Keratinocyte (primary cell): ENCODE results near the gene ASIC1. TPM values are rescaled to one million over a fixed set of nuclear protein-coding genes. Genes with fewer than 3 reads are reported as not detected.

Experiments
- DNase-seq: peaks from one replicate; pipeline ENCODE4 v3.0.0-alpha.2; 2011; ENCODE audit warnings: low read depth, missing footprints, low spot score
- FAIRE-seq: peaks from 2 replicates; lab custom pipeline; 2011; peaks lifted over from hg19 to GRCh38; lab: Jason Lieb, UNC
- H2AFZ ChIP-seq: 2 replicates; pipeline ENCODE4 v1.6.0; 2012; ENCODE audit warnings: low read length, control low read depth, inconsistent platforms; ENCODE audit not compliant: control insufficient read depth
- H3K27ac ChIP-seq: 2 replicates; pipeline ENCODE4 v1.5.1; 2011; ENCODE audit warnings: low read length; ENCODE audit not compliant: control insufficient read depth, insufficient read depth
- H3K27me3 ChIP-seq: 3 replicates; pipeline ENCODE4 v1.6.0; 2011; ENCODE audit warnings: low read length; ENCODE audit not compliant: control insufficient read depth, insufficient read depth; ENCODE audit errors: extremely low read depth
- H3K36me3 ChIP-seq, 2 experiments: 2 replicates in 1 of 2; 3 replicates in 1 of 2; pipeline ENCODE4 v1.5.1; 2011; ENCODE audit warnings: low read length in 2 of 2, mild to moderate bottlenecking in 1 of 2; ENCODE audit not compliant: control insufficient read depth in 2 of 2, insufficient read depth in 2 of 2; ENCODE audit errors: extremely low read depth in 1 of 2
- H3K4me1 ChIP-seq: 3 replicates; pipeline ENCODE4 v1.5.1; 2011; ENCODE audit warnings: low read length; ENCODE audit not compliant: control insufficient read depth, insufficient read depth; ENCODE audit errors: extremely low read depth
- H3K4me2 ChIP-seq: 3 replicates; pipeline ENCODE4 v1.6.0; 2011; ENCODE audit warnings: low read depth, low read length; ENCODE audit not compliant: control insufficient read depth, insufficient read depth; ENCODE audit errors: extremely low read depth
- H3K4me3 ChIP-seq, 3 experiments: fragments of 200-600 bp in 1 of 3; sonication (generic) in 1 of 3; 2 replicates in 2 of 3; 3 replicates in 1 of 3; pipeline ENCODE4 v1.5.1; 2011 to 2016; ENCODE audit warnings: low read length in 3 of 3, mild to moderate bottlenecking in 3 of 3, control low read depth in 2 of 3, inconsistent platforms in 1 of 3, low read depth in 1 of 3, mixed read lengths in 1 of 3, mixed run types in 1 of 3, moderate library complexity in 1 of 3; ENCODE audit not compliant: control insufficient read depth in 2 of 3, insufficient read depth in 2 of 3; ENCODE audit errors: extremely low read depth in 1 of 3
- H3K79me2 ChIP-seq: 2 replicates; pipeline ENCODE4 v1.6.0; 2012; ENCODE audit warnings: low read length; ENCODE audit not compliant: control insufficient read depth, insufficient read depth
- H3K9ac ChIP-seq: 3 replicates; pipeline ENCODE4 v1.6.0; 2011; ENCODE audit warnings: low read length; ENCODE audit not compliant: control insufficient read depth, insufficient read depth; ENCODE audit errors: extremely low read depth
- H3K9me1 ChIP-seq: 3 replicates; pipeline ENCODE4 v1.6.0; 2011; ENCODE audit warnings: low read length; ENCODE audit not compliant: control insufficient read depth, insufficient read depth; ENCODE audit errors: extremely low read depth
- H3K9me3 ChIP-seq: 2 replicates; pipeline ENCODE4 v1.5.1; 2012; ENCODE audit warnings: low read depth, low read length; ENCODE audit not compliant: control insufficient read depth
- H4K20me1 ChIP-seq: 3 replicates; pipeline ENCODE4 v1.6.0; 2011; ENCODE audit warnings: low read length; ENCODE audit not compliant: control insufficient read depth, insufficient read depth; ENCODE audit errors: extremely low read depth
- EZH2 ChIP-seq: IDR thresholded peaks from one replicate; pipeline ENCODE4 v1.6.1; 2012; ENCODE audit warnings: inconsistent platforms, mild to moderate bottlenecking, low read length, moderate library complexity
- dilution Hi-C: fragments of 300-500 bp; cut with MboI; formaldehyde crosslinking; loops from one replicate; pipeline ENCODE4 v1.7.0; 2020; ENCODE audit warnings: low sequenced_read_pairs; ENCODE audit not compliant: extremely low pct_ligation_motif_present
- polyA plus RNA-seq, 5 experiments: library from polyadenylated mRNA; depleted of rRNA in 3 of 5; stranded (reverse) in 3 of 5; stranded (forward) in 1 of 5; unstranded in 1 of 5; fragments of >200 nt; gene quantifications; 1 replicate in 1 of 5; 2 replicates in 3 of 5; 3 replicates in 1 of 5; pipeline versions ENCODE4 v1.2.1 to v1.2.3, GENCODE V29; 2011 to 2012; ENCODE audit warnings: missing spikeins in 2 of 5, low read depth in 1 of 5, low replicate concordance in 1 of 5
- TF ChIP-seq, protein P1 (sequence below), 3 experiments: IDR thresholded peaks in 1 of 3; conservative IDR thresholded peaks in 1 of 3; optimal IDR thresholded peaks in 1 of 3; 2 replicates in 2 of 3; 3 replicates in 1 of 3; pipeline versions ENCODE3 to v1.5.1; 2011; ENCODE audit warnings: low read length in 3 of 3, mild to moderate bottlenecking in 3 of 3, moderate library complexity in 2 of 3, control low read depth in 1 of 3, inconsistent platforms in 1 of 3; ENCODE audit not compliant: insufficient read depth in 2 of 3; ENCODE audit errors: extremely low read depth in 1 of 3

Gene ASIC1
- polyA plus RNA-seq, 1 donor (not counting 4 experiments of a cell fraction or from before 2014, with no cell fraction given), result 5.7 TPM

DNA sequence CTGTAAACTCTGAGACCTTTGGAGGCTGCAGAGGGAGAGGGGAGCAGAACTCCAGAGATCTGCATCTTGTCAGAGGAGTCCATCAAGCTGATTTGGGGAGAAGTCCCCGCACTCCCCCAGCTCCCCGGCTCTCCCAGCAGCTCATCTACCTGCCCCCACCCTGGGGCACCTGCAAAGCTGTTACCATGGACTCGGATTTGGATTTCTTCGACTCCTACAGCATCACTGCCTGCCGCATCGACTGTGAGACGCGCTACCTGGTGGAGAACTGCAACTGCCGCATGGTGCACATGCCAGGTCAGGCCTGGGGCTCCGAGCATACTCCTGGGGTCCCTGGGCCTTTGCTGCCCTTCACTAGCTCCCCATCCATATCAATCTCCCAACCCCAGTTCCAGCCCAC, 20.9 kb downstream of the ASIC1 start:
- H3K4me2 ChIP-seq, result no peak overlapping the region
- dilution Hi-C loops, result no loop called here
- no peak overlapping the region for H3K27ac ChIP-seq
- no peaks in the 10 kb centered on the region for H3K9me3 ChIP-seq
- no peak overlapping the region for H3K4me3 ChIP-seq
- H3K4me1 ChIP-seq, result peaks cover 3% of the 10 kb centered on the region
- no peak for DNase-seq
- TF ChIP-seq, protein P1, sequence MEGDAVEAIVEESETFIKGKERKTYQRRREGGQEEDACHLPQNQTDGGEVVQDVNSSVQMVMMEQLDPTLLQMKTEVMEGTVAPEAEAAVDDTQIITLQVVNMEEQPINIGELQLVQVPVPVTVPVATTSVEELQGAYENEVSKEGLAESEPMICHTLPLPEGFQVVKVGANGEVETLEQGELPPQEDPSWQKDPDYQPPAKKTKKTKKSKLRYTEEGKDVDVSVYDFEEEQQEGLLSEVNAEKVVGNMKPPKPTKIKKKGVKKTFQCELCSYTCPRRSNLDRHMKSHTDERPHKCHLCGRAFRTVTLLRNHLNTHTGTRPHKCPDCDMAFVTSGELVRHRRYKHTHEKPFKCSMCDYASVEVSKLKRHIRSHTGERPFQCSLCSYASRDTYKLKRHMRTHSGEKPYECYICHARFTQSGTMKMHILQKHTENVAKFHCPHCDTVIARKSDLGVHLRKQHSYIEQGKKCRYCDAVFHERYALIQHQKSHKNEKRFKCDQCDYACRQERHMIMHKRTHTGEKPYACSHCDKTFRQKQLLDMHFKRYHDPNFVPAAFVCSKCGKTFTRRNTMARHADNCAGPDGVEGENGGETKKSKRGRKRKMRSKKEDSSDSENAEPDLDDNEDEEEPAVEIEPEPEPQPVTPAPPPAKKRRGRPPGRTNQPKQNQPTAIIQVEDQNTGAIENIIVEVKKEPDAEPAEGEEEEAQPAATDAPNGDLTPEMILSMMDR (optimal IDR thresholded peaks at IDR 0.05 in 1 of 3, IDR thresholded peaks at IDR 0.05 in 1 of 3, conservative IDR thresholded peaks at IDR 0.05 in 1 of 3; ENCODE audit: extremely low read depth in 1 of 3, insufficient read depth in 2 of 3, low read length in 3 of 3), result no peak
- no peak for TF ChIP-seq EZH2
- no peak overlapping the region for H2AFZ ChIP-seq
- no peaks in the 10 kb centered on the region for H3K36me3 ChIP-seq
- H3K9ac ChIP-seq, result no peak overlapping the region
- no peaks in the 10 kb centered on the region for H4K20me1 ChIP-seq
- H3K9me1 ChIP-seq, result no peaks in the 10 kb centered on the region
- H3K79me2 ChIP-seq, result no peaks in the 10 kb centered on the region
- FAIRE-seq, result no peak
- no peaks in the 10 kb centered on the region for H3K27me3 ChIP-seq

DNA sequence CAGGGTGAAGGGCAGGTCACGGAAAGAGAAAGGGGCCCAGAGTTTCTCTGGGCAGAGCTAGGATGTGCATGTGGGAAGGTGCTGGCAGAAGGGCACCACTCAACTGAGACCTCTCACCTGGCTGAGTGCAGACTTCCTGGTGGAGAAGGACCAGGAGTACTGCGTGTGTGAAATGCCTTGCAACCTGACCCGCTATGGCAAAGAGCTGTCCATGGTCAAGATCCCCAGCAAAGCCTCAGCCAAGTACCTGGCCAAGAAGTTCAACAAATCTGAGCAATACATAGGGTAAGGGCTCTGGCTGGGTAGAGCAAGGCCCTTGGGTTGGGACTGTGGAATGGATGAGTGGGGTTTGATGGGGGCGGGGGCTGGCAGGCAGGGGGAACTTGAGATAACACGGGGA, 22.4 kb downstream of the ASIC1 start:
- H4K20me1 ChIP-seq, result no peaks in the 10 kb centered on the region
- H3K27ac ChIP-seq, result no peak overlapping the region
- FAIRE-seq (no peak), DNase-seq (no peak)
- no peaks in the 10 kb centered on the region for H3K9me1 ChIP-seq
- H3K4me3 ChIP-seq, result no peak overlapping the region
- H3K4me1 ChIP-seq, result peaks cover 3% of the 10 kb centered on the region
- no peak overlapping the region for H3K4me2 ChIP-seq
- H3K9ac ChIP-seq, result no peak overlapping the region
- peaks cover 2% of the 10 kb centered on the region for H3K79me2 ChIP-seq
- no peaks in the 10 kb centered on the region for H3K27me3 ChIP-seq
- no peak overlapping the region for H2AFZ ChIP-seq
- dilution Hi-C loops, result no loop called here
- no peak for TF ChIP-seq EZH2
- TF ChIP-seq, protein P1 (optimal IDR thresholded peaks at IDR 0.05 in 1 of 3, IDR thresholded peaks at IDR 0.05 in 1 of 3, conservative IDR thresholded peaks at IDR 0.05 in 1 of 3; ENCODE audit: extremely low read depth in 1 of 3, insufficient read depth in 2 of 3, low read length in 3 of 3), result no peak
- no peaks in the 10 kb centered on the region for H3K36me3 ChIP-seq
- H3K9me3 ChIP-seq, result no peaks in the 10 kb centered on the region
